Stimulated activated memory B cell treated with anti-CD40 and anti-IgM and Interleukin-4, amounts not matched to agents 10 μg/mL and 1 μg/mL and 100 μg/mL, for 72 hours (primary cell): Measurements from ENCODE around the gene ZNF106.

Source experiments
- ATAC-seq: fragments of 150-1000 bp; cut with Tn5 transposase; 2 replicates; pipeline ENCODE4 v1.10.0; 2021
- H3K27ac Mint-ChIP-seq: one replicate; pipeline ENCODE4 v1.8.0; 2022; ENCODE audit warnings: mild to moderate bottlenecking, mixed read lengths
- H3K27me3 Mint-ChIP-seq: one replicate; pipeline ENCODE4 v1.8.0; 2022; ENCODE audit warnings: mixed read lengths
- H3K36me3 Mint-ChIP-seq: one replicate; pipeline ENCODE4 v1.8.0; 2022; ENCODE audit warnings: mixed read lengths
- H3K4me1 Mint-ChIP-seq: one replicate; pipeline ENCODE4 v1.8.0; 2022; ENCODE audit warnings: mixed read lengths
- H3K4me3 Mint-ChIP-seq: one replicate; pipeline ENCODE4 v1.8.0; 2022; ENCODE audit warnings: mild to moderate bottlenecking, moderate library complexity, mixed read lengths
- H3K9me3 Mint-ChIP-seq: one replicate; pipeline ENCODE4 v1.8.0; 2022; ENCODE audit warnings: mixed read lengths

ZNF106 gene

GRCh38 chr15:42495361-42496212 is 4.6 kb upstream of the ZNF106 start, which contains the start of gene SNAP23:
TSS of gene SNAP23 (plus strand) at chr15:42495634. CDS start at chr15:42511847, 16,213 bp downstream.
- peak within 1 kb of the TSS; percentile 95 for H3K4me3 Mint-ChIP-seq
- no peaks in the 10 kb centered on the region for H3K27me3 Mint-ChIP-seq
- H3K36me3 Mint-ChIP-seq, result peaks cover 9% of the 10 kb centered on the region
- peak; percentile 96 for ATAC-seq
- peak within 1 kb of the TSS; percentile 81 for H3K27ac Mint-ChIP-seq
- peaks cover 68% of the 10 kb centered on the region for H3K4me1 Mint-ChIP-seq
- H3K9me3 Mint-ChIP-seq, result no peaks in the 10 kb centered on the region

GRCh38 chr15:42494998-42495360 is 4.0 kb upstream of the ZNF106 start:
- peak overlapping the region; percentile 81 for H3K27ac Mint-ChIP-seq
- H3K27me3 Mint-ChIP-seq, result no peaks in the 10 kb centered on the region
- no peaks in the 10 kb centered on the region for H3K9me3 Mint-ChIP-seq
- ATAC-seq, result no peak
- peaks cover 9% of the 10 kb centered on the region for H3K36me3 Mint-ChIP-seq
- peaks cover 62% of the 10 kb centered on the region for H3K4me1 Mint-ChIP-seq
- peak overlapping the region; percentile 95 for H3K4me3 Mint-ChIP-seq

DNA sequence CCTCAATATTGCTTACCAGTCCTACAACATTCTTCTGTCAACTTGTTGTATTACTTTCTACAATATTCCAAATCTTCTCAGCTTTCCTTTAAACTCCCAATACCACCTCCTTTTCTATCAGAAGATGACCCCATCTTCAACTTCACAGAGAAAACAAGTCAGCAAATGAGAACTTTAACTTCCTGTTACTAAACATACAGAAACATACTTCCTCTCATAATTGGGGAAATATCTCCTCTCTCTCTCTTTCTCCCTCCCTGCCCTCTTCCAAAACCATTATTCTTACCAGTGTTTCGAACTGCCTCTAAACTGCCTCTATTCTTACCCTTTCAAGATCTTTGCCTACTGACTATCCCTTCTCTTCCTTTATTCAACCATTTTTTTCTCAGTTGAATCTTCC is 2.7 kb upstream of the ZNF106 start:
- Mint-ChIP-seq H3K4me3 (peak overlapping the region; percentile 43), H3K9me3 (no peaks in the 10 kb centered on the region), H3K27me3 (no peaks in the 10 kb centered on the region), H3K27ac (peak overlapping the region; percentile 81), H3K36me3 (peaks cover 5% of the 10 kb centered on the region), H3K4me1 (peaks cover 52% of the 10 kb centered on the region)
- no peak for ATAC-seq

GRCh38 chr15:42491539-42492225 is 741 bp upstream of the ZNF106 start:
- no peak for ATAC-seq
- H3K4me1 Mint-ChIP-seq, result peaks cover 46% of the 10 kb centered on the region
- peaks cover 13% of the 10 kb centered on the region for H3K36me3 Mint-ChIP-seq
- H3K4me3 Mint-ChIP-seq, result peak overlapping the region; percentile 91
- no peaks in the 10 kb centered on the region for H3K27me3 Mint-ChIP-seq
- H3K9me3 Mint-ChIP-seq, result no peaks in the 10 kb centered on the region
- H3K27ac Mint-ChIP-seq, result peak overlapping the region; percentile 99

DNA sequence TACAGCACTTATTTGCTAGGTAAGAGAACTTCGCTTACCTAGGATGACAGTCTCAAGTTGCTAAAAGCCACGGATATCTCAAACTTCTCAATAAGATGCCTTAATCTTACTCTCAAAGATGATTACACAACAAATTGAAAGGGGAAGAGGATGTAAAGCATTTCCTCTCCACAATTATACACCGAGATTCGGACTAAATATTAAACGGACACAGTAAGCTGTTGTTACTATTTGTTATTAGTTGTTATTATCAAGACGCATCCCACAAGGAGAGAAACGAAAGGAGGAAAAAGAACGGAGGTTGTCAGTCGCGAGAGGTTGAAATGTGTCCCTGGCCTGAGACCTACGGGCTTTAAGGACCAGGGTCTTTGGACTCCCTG is 660 bp downstream of the ZNF106 start:
- peaks cover 38% of the 10 kb centered on the region for H3K4me1 Mint-ChIP-seq
- H3K27ac Mint-ChIP-seq, result peak overlapping the region; percentile 99
- peak overlapping the region; percentile 91 for H3K4me3 Mint-ChIP-seq
- ATAC-seq, result no peak
- H3K9me3 Mint-ChIP-seq, result no peaks in the 10 kb centered on the region
- no peaks in the 10 kb centered on the region for H3K27me3 Mint-ChIP-seq
- peaks cover 13% of the 10 kb centered on the region for H3K36me3 Mint-ChIP-seq

DNA sequence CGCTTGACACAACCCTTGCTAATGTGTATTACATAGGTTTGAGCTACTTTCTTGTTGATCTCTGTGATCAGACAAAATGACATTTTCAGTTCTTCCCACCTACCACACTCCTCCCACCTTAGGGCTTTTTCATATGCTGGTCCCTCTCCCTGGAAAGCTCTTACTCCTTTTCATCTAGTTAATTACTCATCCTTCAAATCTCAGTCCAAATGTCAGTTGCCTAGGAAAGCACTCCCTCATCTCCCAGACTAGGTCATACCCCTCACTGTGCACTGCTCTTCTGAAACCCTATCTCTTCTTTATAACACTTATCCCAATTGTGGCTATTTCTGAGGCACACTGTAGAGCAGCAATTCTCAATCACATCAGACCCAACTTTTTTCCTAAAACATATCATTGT is 7.3 kb downstream of the ZNF106 start:
- no peaks in the 10 kb centered on the region for H3K9me3 Mint-ChIP-seq
- no peak overlapping the region for H3K4me3 Mint-ChIP-seq
- H3K27me3 Mint-ChIP-seq, result no peaks in the 10 kb centered on the region
- ATAC-seq, result no peak
- H3K4me1 Mint-ChIP-seq, result peaks cover 31% of the 10 kb centered on the region
- H3K36me3 Mint-ChIP-seq, result peaks cover 27% of the 10 kb centered on the region
- no peak overlapping the region for H3K27ac Mint-ChIP-seq

DNA sequence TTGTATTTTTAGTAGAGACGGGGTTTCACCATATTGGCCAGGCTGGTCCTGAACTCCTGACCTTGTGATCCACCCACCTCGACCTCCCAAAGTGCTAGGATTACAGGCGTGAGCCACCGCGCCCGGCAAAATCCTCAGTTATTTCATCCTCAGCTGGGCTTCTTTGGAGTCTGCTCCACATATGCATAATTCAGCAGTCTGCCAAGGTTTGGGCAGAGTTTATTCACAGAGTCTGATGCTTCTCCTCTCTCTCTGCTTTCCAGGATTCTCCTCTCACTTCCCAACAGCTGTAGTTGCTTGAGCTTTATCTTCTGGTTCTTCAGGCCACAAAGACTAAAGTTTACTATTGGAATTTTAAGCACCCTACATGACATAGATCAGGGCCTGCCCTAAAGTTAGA is 8.2 kb downstream of the ZNF106 start:
- Mint-ChIP-seq H3K27me3 (no peaks in the 10 kb centered on the region), H3K27ac (no peak overlapping the region), H3K9me3 (no peaks in the 10 kb centered on the region), H3K36me3 (peaks cover 22% of the 10 kb centered on the region), H3K4me1 (peaks cover 25% of the 10 kb centered on the region), H3K4me3 (no peak overlapping the region)
- ATAC-seq, result no peak

DNA sequence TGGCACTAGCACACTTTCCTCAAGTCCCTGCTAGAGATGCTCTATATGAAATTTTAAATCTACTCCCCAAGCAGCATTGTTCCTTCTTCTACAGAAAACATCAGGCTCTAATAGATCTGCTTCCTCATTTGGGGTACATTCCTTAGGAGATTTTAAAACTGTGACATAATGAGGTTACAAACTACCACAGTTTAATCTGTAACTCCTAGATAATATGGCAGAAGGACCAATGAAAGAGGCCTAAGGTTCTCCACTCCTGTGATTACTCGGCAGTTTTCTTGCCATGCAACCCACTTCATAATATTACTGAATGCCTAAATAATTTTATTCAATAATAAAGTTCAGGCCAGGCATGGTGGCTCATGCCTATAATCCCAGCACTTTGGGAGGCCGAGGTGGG is 16.1 kb downstream of the ZNF106 start:
- Mint-ChIP-seq H3K4me3 (no peak overlapping the region), H3K36me3 (peaks cover 13% of the 10 kb centered on the region), H3K27me3 (no peaks in the 10 kb centered on the region), H3K9me3 (no peaks in the 10 kb centered on the region), H3K27ac (peak overlapping the region; percentile 17), H3K4me1 (peaks cover 41% of the 10 kb centered on the region)
- no peak for ATAC-seq

- Mint-ChIP-seq H3K4me3 (no peak overlapping the region), H3K36me3 (peaks cover 18% of the 10 kb centered on the region), H3K4me1 (peaks cover 35% of the 10 kb centered on the region), H3K27ac (peak overlapping the region; percentile 79), H3K9me3 (no peaks in the 10 kb centered on the region), H3K27me3 (no peaks in the 10 kb centered on the region)
- ATAC-seq, result no peak
These were observed 19.9 kb downstream of the ZNF106 start for GRCh38 chr15:42471002-42471401.

- no peaks in the 10 kb centered on the region for H3K27me3 Mint-ChIP-seq
These were observed 25.3 kb downstream of the ZNF106 start for GRCh38 chr15:42465520-42466259.

GRCh38 chr15:42461261-42461660 is 29.7 kb downstream of the ZNF106 start:
- Mint-ChIP-seq H3K27me3 (no peaks in the 10 kb centered on the region), H3K36me3 (peaks cover 28% of the 10 kb centered on the region), H3K4me3 (no peak overlapping the region), H3K27ac (no peak overlapping the region), H3K4me1 (peaks cover 18% of the 10 kb centered on the region), H3K9me3 (no peaks in the 10 kb centered on the region)
- no peak for ATAC-seq

More at GRCh38 chr15:42465520-42466259, 25.3 kb downstream of the ZNF106 start:
- H3K4me3 Mint-ChIP-seq, result no peak overlapping the region
- no peak overlapping the region for H3K27ac Mint-ChIP-seq
- H3K36me3 Mint-ChIP-seq, result peaks cover 27% of the 10 kb centered on the region
- no peaks in the 10 kb centered on the region for H3K9me3 Mint-ChIP-seq
- no peak for ATAC-seq
- H3K4me1 Mint-ChIP-seq, result no peaks in the 10 kb centered on the region

GRCh38 chr15:42457445-42458442 is 33.2 kb downstream of the ZNF106 start:
- no peaks in the 10 kb centered on the region for H3K9me3 Mint-ChIP-seq
- peak; percentile 77 for ATAC-seq
- peak overlapping the region; percentile 12 for H3K4me3 Mint-ChIP-seq
- peaks cover 18% of the 10 kb centered on the region for H3K4me1 Mint-ChIP-seq
- peaks cover 12% of the 10 kb centered on the region for H3K36me3 Mint-ChIP-seq
- H3K27ac Mint-ChIP-seq, result peak overlapping the region; percentile 79
- H3K27me3 Mint-ChIP-seq, result no peaks in the 10 kb centered on the region

GRCh38 chr15:42456971-42457370 is 34.0 kb downstream of the ZNF106 start:
- Mint-ChIP-seq H3K27ac (peak overlapping the region; percentile 79), H3K4me3 (no peak overlapping the region)

DNA sequence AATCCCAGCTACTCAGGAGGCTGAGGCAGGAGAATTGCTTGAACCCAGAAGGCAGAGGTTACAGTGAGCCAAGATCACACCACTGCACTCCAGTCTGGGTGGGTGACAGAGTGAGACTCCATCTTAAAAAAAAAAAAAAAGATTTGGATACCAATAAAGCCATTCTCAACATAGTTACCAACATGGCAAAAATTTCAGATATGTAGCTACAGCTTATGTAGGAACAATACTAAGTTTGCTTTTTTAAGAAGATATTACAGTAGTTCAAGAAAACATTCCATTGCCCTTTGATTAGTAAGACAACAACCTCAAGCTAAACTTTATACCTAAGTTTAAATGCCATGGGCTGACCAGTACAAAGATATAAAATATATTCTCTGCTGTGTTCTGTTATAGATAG is 34.4 kb downstream of the ZNF106 start:
- peaks cover 17% of the 10 kb centered on the region for H3K36me3 Mint-ChIP-seq
- ATAC-seq, result no peak
- peak overlapping the region; percentile 30 for H3K27ac Mint-ChIP-seq
- H3K4me3 Mint-ChIP-seq, result no peak overlapping the region
- peaks cover 18% of the 10 kb centered on the region for H3K4me1 Mint-ChIP-seq
- H3K27me3 Mint-ChIP-seq, result no peaks in the 10 kb centered on the region
- H3K9me3 Mint-ChIP-seq, result no peaks in the 10 kb centered on the region

More at GRCh38 chr15:42456971-42457370, 34.0 kb downstream of the ZNF106 start:
- ATAC-seq, result no peak
- Mint-ChIP-seq H3K36me3 (peaks cover 12% of the 10 kb centered on the region), H3K4me1 (peaks cover 18% of the 10 kb centered on the region), H3K27me3 (no peaks in the 10 kb centered on the region), H3K9me3 (no peaks in the 10 kb centered on the region)
